ENCODE results near the gene PRKCZ.

Gene PRKCZ

GRCh38 chr1:2214541-2215241 lies 164.5 kb downstream of the PRKCZ start:
- DNase-seq = no peak

- no peak for DNase-seq
These were observed 165.1 kb downstream of the PRKCZ start for GRCh38 chr1:2215329-2215728.

- DNase-seq = no peak
These were observed 165.9 kb downstream of the PRKCZ start for GRCh38 chr1:2215909-2216766.

GRCh38 chr1:2216767-2217058 lies 166.5 kb downstream of the PRKCZ start:
- DNase-seq = no peak

- no peak for DNase-seq
These were observed 171.1 kb downstream of the PRKCZ start for GRCh38 chr1:2221271-2221670.

GRCh38 chr1:2224170-2224584 lies 174.0 kb downstream of the PRKCZ start:
- DNase-seq = no peak

- DNase-seq = no peak
These were observed 174.6 kb downstream of the PRKCZ start for GRCh38 chr1:2224631-2225428.

- DNase-seq = no peak
These were observed 176.5 kb downstream of the PRKCZ start for GRCh38 chr1:2226525-2227345.

GRCh38 chr1:2227346-2228156 lies 177.3 kb downstream of the PRKCZ start:
- peak; percentile 92 for DNase-seq

- DNase-seq = no peak
These were observed 178.0 kb downstream of the PRKCZ start, which contains the start of gene SKI for GRCh38 chr1:2228157-2228594. Gene SKI (plus strand): TSS chr1:2228319. CDS start chr1:2228767, 448 bp downstream.

GRCh38 chr1:2228694-2229036 lies 178.5 kb downstream of the PRKCZ start:
- DNase-seq = no peak

- DNase-seq = no peak
These were observed 179.0 kb downstream of the PRKCZ start for GRCh38 chr1:2229037-2229864.

GRCh38 chr1:2229911-2230731 lies 179.9 kb downstream of the PRKCZ start:
- no peak for DNase-seq

- DNase-seq = no peak
These were observed 180.7 kb downstream of the PRKCZ start for GRCh38 chr1:2230781-2231531.

GRCh38 chr1:2231532-2232254 lies 181.5 kb downstream of the PRKCZ start:
- DNase-seq = no peak

- no peak for DNase-seq
These were observed 182.2 kb downstream of the PRKCZ start for GRCh38 chr1:2232255-2232915.

GRCh38 chr1:2232916-2233438 lies 182.8 kb downstream of the PRKCZ start:
- DNase-seq = no peak

GRCh38 chr1:2233468-2233867 lies 183.3 kb downstream of the PRKCZ start:
- no peak for DNase-seq

Data from amniotic stem cell (primary cell).